ENCODE results near the gene TMEM86B. TPM values are rescaled to one million over a fixed set of nuclear protein-coding genes. Genes with fewer than 3 reads are reported as not detected.
A peak's percentile ranks its signal among the peaks of the same experiment; 100 is the strongest.

TMEM86B gene
- polyA plus RNA-seq, 1 donor (not counting 4 experiments of a cell fraction or from before 2014, with no cell fraction given) = 0.60 TPM

GRCh38 chr19:55261671-55262126 lies 33.1 kb upstream of the TMEM86B start:
- dilution Hi-C loops (cut with MboI; ENCODE audit: extremely low pct_ligation_motif_present, low sequenced_read_pairs) = no loop called here
- Histone ChIP-seq H3K9me3 (ENCODE audit: control insufficient read depth, low read depth, low read length) (no peaks in the 10 kb centered on the region), H3K9ac (ENCODE audit: control insufficient read depth, extremely low read depth, insufficient read depth, low read length) (no peak overlapping the region), H3K36me3 (ENCODE audit: control insufficient read depth in 2 of 2, extremely low read depth in 1 of 2, insufficient read depth in 2 of 2, low read length in 2 of 2) (peaks cover 0 to 3% of the 10 kb centered on the region in 2 experiments), H4K20me1 (ENCODE audit: control insufficient read depth, extremely low read depth, insufficient read depth, low read length) (peaks cover 6% of the 10 kb centered on the region), H3K9me1 (ENCODE audit: control insufficient read depth, extremely low read depth, insufficient read depth, low read length) (no peaks in the 10 kb centered on the region), H3K4me2 (ENCODE audit: control insufficient read depth, extremely low read depth, insufficient read depth, low read depth, low read length) (no peak overlapping the region), H3K27me3 (ENCODE audit: control insufficient read depth, extremely low read depth, insufficient read depth, low read length) (no peaks in the 10 kb centered on the region), H3K27ac (ENCODE audit: control insufficient read depth, insufficient read depth, low read length) (no peak overlapping the region), H3K79me2 (ENCODE audit: control insufficient read depth, insufficient read depth, low read length) (peaks cover 23% of the 10 kb centered on the region), H3K4me1 (ENCODE audit: control insufficient read depth, extremely low read depth, insufficient read depth, low read length) (peaks cover 12% of the 10 kb centered on the region), H2AFZ (ENCODE audit: control insufficient read depth, low read length) (no peak overlapping the region), H3K4me3 (ENCODE audit: control insufficient read depth in 2 of 3, extremely low read depth in 1 of 3, insufficient read depth in 2 of 3, low read depth in 1 of 3, low read length in 3 of 3) (no peak overlapping the region)
- DNase-seq (ENCODE audit: low read depth, low spot score) (no peak), FAIRE-seq (no peak)
- TF ChIP-seq CTCF (optimal IDR thresholded peaks at IDR 0.05 in 1 of 3, IDR thresholded peaks at IDR 0.05 in 1 of 3, conservative IDR thresholded peaks at IDR 0.05 in 1 of 3; ENCODE audit: extremely low read depth in 1 of 3, insufficient read depth in 2 of 3, low read length in 3 of 3) (no peak), EZH2 (IDR thresholded peaks at IDR 0.05; ENCODE audit: low read length) (no peak)

DNA sequence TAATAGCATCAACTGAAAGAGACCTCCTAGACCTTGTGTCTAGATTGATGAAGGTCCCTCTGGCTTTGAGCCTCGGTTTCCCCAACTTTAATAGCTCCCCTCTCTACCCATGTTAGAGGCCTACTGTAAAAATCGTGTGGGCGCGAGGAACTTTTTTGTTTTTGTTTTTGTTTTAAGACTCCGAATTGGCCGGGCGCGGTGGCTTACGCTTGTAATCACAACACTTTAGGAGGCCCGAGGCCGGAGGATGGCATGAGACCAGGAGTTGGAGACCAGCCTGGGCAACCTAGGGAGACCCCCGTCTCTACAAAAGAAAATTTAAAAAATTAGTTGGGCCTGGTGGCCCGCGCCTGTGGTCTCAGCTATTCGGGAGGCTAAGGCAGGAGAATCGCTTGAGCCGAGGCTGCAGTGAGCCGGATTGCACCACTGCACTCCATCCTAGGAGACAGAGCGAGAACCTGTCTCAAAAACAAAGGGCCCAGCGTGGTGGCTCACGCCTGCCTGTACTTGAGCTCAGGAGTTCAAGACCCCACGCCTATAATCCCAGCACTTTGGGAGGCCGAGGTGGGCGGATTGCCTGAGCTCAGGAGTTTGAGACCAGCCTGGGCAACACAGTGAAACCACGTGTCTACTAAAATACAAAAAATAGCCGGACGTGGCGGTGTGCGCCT lies 31.1 kb upstream of the TMEM86B start:
- H3K27ac ChIP-seq (ENCODE audit: control insufficient read depth, insufficient read depth, low read length) = peak overlapping the region; percentile 84
- no peak for FAIRE-seq
- TF ChIP-seq EZH2 (IDR thresholded peaks at IDR 0.05; ENCODE audit: low read length) (no peak), CTCF (optimal IDR thresholded peaks at IDR 0.05 in 1 of 3, IDR thresholded peaks at IDR 0.05 in 1 of 3, conservative IDR thresholded peaks at IDR 0.05 in 1 of 3; ENCODE audit: extremely low read depth in 1 of 3, insufficient read depth in 2 of 3, low read length in 3 of 3) (no peak)
- no peaks in the 10 kb centered on the region for H3K9me3 ChIP-seq (ENCODE audit: control insufficient read depth, low read depth, low read length)
- H3K4me2 ChIP-seq (ENCODE audit: control insufficient read depth, extremely low read depth, insufficient read depth, low read depth, low read length) = peak overlapping the region; percentile 89
- peaks cover 40% of the 10 kb centered on the region for H3K79me2 ChIP-seq (ENCODE audit: control insufficient read depth, insufficient read depth, low read length)
- H4K20me1 ChIP-seq (ENCODE audit: control insufficient read depth, extremely low read depth, insufficient read depth, low read length) = peaks cover 26% of the 10 kb centered on the region
- dilution Hi-C loops (cut with MboI; ENCODE audit: extremely low pct_ligation_motif_present, low sequenced_read_pairs) = no loop called here
- peaks cover 10% of the 10 kb centered on the region for H3K9me1 ChIP-seq (ENCODE audit: control insufficient read depth, extremely low read depth, insufficient read depth, low read length)
- H2AFZ ChIP-seq (ENCODE audit: control insufficient read depth, low read length) = peak overlapping the region; percentile 80
- peak overlapping the region; percentile 94 for H3K9ac ChIP-seq (ENCODE audit: control insufficient read depth, extremely low read depth, insufficient read depth, low read length)
- peaks cover 27% of the 10 kb centered on the region for H3K4me1 ChIP-seq (ENCODE audit: control insufficient read depth, extremely low read depth, insufficient read depth, low read length)
- H3K4me3 ChIP-seq (ENCODE audit: control insufficient read depth in 2 of 3, extremely low read depth in 1 of 3, insufficient read depth in 2 of 3, low read depth in 1 of 3, low read length in 3 of 3) = peak overlapping the region; percentile 31 to 68 (median 65)
- no peaks in the 10 kb centered on the region for H3K27me3 ChIP-seq (ENCODE audit: control insufficient read depth, extremely low read depth, insufficient read depth, low read length)
- H3K36me3 ChIP-seq (ENCODE audit: control insufficient read depth in 2 of 2, extremely low read depth in 1 of 2, insufficient read depth in 2 of 2, low read length in 2 of 2) = peaks cover 2 to 6% of the 10 kb centered on the region in 2 experiments
- no peak for DNase-seq (ENCODE audit: low read depth, low spot score)
